Measurements from ENCODE around the gene MYOZ3.

MYOZ3 gene

GRCh38 chr5:150625164-150625535 lies 35.9 kb upstream of the MYOZ3 start:
- TF ChIP-seq, protein P1, sequence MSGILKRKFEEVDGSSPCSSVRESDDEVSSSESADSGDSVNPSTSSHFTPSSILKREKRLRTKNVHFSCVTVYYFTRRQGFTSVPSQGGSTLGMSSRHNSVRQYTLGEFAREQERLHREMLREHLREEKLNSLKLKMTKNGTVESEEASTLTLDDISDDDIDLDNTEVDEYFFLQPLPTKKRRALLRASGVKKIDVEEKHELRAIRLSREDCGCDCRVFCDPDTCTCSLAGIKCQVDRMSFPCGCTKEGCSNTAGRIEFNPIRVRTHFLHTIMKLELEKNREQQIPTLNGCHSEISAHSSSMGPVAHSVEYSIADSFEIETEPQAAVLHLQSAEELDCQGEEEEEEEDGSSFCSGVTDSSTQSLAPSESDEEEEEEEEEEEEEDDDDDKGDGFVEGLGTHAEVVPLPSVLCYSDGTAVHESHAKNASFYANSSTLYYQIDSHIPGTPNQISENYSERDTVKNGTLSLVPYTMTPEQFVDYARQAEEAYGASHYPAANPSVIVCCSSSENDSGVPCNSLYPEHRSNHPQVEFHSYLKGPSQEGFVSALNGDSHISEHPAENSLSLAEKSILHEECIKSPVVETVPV (CRISPR knock-in tag; IDR thresholded peaks at IDR 0.05): no peak
- TF ChIP-seq ZNF8 (CRISPR knock-in tag; IDR thresholded peaks at IDR 0.05): no peak
- no peak for TF ChIP-seq SNAI2 (CRISPR knock-in tag; IDR thresholded peaks at IDR 0.05)
- no peak for TF ChIP-seq ZNF70 (CRISPR knock-in tag; IDR thresholded peaks at IDR 0.05)
- TF ChIP-seq PATZ1 (CRISPR knock-in tag; IDR thresholded peaks at IDR 0.05; ENCODE audit: borderline replicate concordance): no peak
- TF ChIP-seq, protein P2, sequence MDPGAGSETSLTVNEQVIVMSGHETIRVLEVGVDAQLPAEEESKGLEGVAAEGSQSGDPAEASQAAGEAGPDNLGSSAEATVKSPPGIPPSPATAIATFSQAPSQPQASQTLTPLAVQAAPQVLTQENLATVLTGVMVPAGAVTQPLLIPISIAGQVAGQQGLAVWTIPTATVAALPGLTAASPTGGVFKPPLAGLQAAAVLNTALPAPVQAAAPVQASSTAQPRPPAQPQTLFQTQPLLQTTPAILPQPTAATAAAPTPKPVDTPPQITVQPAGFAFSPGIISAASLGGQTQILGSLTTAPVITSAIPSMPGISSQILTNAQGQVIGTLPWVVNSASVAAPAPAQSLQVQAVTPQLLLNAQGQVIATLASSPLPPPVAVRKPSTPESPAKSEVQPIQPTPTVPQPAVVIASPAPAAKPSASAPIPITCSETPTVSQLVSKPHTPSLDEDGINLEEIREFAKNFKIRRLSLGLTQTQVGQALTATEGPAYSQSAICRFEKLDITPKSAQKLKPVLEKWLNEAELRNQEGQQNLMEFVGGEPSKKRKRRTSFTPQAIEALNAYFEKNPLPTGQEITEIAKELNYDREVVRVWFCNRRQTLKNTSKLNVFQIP (CRISPR knock-in tag; IDR thresholded peaks at IDR 0.05; ENCODE audit: borderline replicate concordance, low read depth): no peak
- TF ChIP-seq ESRRG (CRISPR knock-in tag; IDR thresholded peaks at IDR 0.05): no peak
- TF ChIP-seq TCF4 (CRISPR knock-in tag; IDR thresholded peaks at IDR 0.05; ENCODE audit: borderline replicate concordance): no peak
- TF ChIP-seq TOX (CRISPR knock-in tag; IDR thresholded peaks at IDR 0.05; ENCODE audit: borderline replicate concordance): no peak
- ATAC-seq: no peak

DNA sequence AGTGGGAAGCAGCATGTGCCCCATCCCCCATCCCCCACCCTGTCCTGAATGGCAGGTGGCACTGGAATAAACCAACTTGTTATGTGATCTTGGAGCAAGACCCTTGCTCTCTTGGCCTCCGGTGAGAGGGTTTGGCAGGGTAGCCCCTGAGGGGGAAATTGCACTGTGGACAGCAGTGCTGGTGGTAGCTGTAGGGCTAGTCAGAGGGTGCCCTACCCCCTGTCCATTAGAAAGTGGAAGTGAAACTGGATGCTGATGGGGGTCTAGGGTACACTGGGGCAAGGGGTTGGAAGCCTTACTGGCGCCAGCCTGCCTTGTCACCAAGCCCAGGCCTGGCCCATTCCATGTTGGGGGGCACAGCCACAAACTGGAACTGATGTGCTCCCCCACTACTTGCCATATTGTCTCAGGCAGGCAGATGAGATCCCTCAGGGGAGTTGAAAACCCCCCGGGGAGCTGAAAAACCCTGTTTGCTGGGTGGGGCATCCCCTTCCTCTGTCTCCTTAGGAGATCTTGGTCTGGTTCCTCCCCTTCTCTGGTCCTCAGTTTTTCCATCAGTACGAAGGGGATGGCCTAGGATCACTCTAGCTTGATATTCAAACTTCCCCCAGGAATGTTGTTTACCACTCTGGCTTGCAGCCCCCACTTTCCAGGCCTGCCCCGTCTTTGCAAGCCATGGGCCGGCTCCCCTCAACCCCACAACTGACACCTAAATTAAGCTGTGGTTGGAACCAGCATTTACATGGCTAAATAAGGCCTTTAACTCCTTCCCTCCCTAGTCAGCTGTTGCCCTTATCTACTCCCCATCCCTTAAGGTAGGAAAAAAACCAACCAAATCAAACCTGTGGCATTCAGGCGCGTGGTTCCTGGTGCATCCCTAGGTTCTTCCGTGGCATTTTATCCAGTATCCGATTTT lies 35.0 kb upstream of the MYOZ3 start:
- ATAC-seq: no peak
- TF ChIP-seq CREB5 (CRISPR knock-in tag; IDR thresholded peaks at IDR 0.05; ENCODE audit: low read depth) (no peak), ZNF8 (CRISPR knock-in tag; IDR thresholded peaks at IDR 0.05) (no peak), RARB (CRISPR knock-in tag; IDR thresholded peaks at IDR 0.05) (no peak), ISL1 (CRISPR knock-in tag; IDR thresholded peaks at IDR 0.05) (no peak), PATZ1 (CRISPR knock-in tag; IDR thresholded peaks at IDR 0.05; ENCODE audit: borderline replicate concordance) (no peak), GLIS3 (CRISPR knock-in tag; IDR thresholded peaks at IDR 0.05) (no peak), BACH2 (CRISPR knock-in tag; IDR thresholded peaks at IDR 0.05; ENCODE audit: borderline replicate concordance) (no peak), ZNF70 (CRISPR knock-in tag; IDR thresholded peaks at IDR 0.05) (no peak), ZC3H10 (CRISPR knock-in tag; IDR thresholded peaks at IDR 0.05) (no peak), TOX (CRISPR knock-in tag; IDR thresholded peaks at IDR 0.05; ENCODE audit: borderline replicate concordance) (no peak), ZNF565 (CRISPR knock-in tag; conservative IDR thresholded peaks at IDR 0.05; ENCODE audit: low read depth) (no peak), ARNTL (CRISPR knock-in tag; IDR thresholded peaks at IDR 0.05; ENCODE audit: borderline replicate concordance, low read depth) (no peak), SNAI2 (CRISPR knock-in tag; IDR thresholded peaks at IDR 0.05) (no peak), ZFP3 (CRISPR knock-in tag; IDR thresholded peaks at IDR 0.05) (no peak), ESRRG (CRISPR knock-in tag; IDR thresholded peaks at IDR 0.05) (no peak), OSR1 (CRISPR knock-in tag; IDR thresholded peaks at IDR 0.05) (no peak), ZFP30 (CRISPR knock-in tag; IDR thresholded peaks at IDR 0.05) (no peak), PPARA (CRISPR knock-in tag; IDR thresholded peaks at IDR 0.05; ENCODE audit: borderline replicate concordance) (no peak)
- TF ChIP-seq, protein P2 (CRISPR knock-in tag; IDR thresholded peaks at IDR 0.05; ENCODE audit: borderline replicate concordance, low read depth): no peak
- TF ChIP-seq, protein P1 (CRISPR knock-in tag; IDR thresholded peaks at IDR 0.05): no peak

Measured in SK-N-SH treated with all-trans-retinoic acid at 6 μM for 48 hours (cell line).